DOHH2 (cell line): Measurements from ENCODE around the gene ALKAL2.

Experiments
- H3F3A ChIP-seq: fragments of 200-600 bp; sonication (generic), shearing (Covaris generic); 2 replicates; pipeline ENCODE4 v1.6.0; 2016; ENCODE audit warnings: antibody characterized with exemption, mild to moderate bottlenecking; ENCODE audit not compliant: control insufficient read depth, insufficient read depth
- H3K27ac ChIP-seq: fragments of 200-600 bp; sonication (generic); 2 replicates; pipeline ENCODE4 v1.5.1; 2014; ENCODE audit warnings: low read depth, mild to moderate bottlenecking, low read length, moderate library complexity
- H3K27me3 ChIP-seq: fragments of 200-600 bp; sonication (generic); 2 replicates; pipeline ENCODE4 v1.6.1; 2014; ENCODE audit warnings: mild to moderate bottlenecking, low read length, mixed read lengths; ENCODE audit not compliant: control insufficient read depth
- H3K36me3 ChIP-seq: fragments of 200-600 bp; sonication (generic); 2 replicates; pipeline ENCODE4 v1.6.1; 2014; ENCODE audit warnings: mild to moderate bottlenecking, low read length, moderate library complexity, mixed read lengths; ENCODE audit not compliant: control insufficient read depth
- H3K4me1 ChIP-seq: fragments of 200-600 bp; sonication (generic); 2 replicates; pipeline ENCODE4 v1.6.1; 2014; ENCODE audit warnings: mild to moderate bottlenecking, low read length, mixed read lengths; ENCODE audit not compliant: control insufficient read depth
- H3K4me2 ChIP-seq: fragments of 200-600 bp; sonication (generic); 2 replicates; pipeline ENCODE4 v1.6.0; 2014; ENCODE audit warnings: mild to moderate bottlenecking, low read length, moderate library complexity
- H3K4me3 ChIP-seq: fragments of 200-600 bp; sonication (generic); 2 replicates; pipeline ENCODE4 v1.5.1; 2014; ENCODE audit warnings: mild to moderate bottlenecking, low read length, mixed read lengths
- H3K79me2 ChIP-seq: fragments of 200-600 bp; sonication (generic); 2 replicates; pipeline ENCODE4 v1.6.1; 2014; ENCODE audit warnings: mild to moderate bottlenecking, low read length, mixed read lengths; ENCODE audit not compliant: control insufficient read depth
- H3K9me2 ChIP-seq: fragments of 200-600 bp; sonication (generic); replicated peaks from 2 replicates; pipeline ENCODE4 v1.6.1; 2014; ENCODE audit warnings: mild to moderate bottlenecking, low read length, mixed read lengths; ENCODE audit not compliant: control insufficient read depth
- H3K9me3 ChIP-seq: fragments of 200-600 bp; sonication (generic); 2 replicates; pipeline ENCODE4 v1.6.1; 2014; ENCODE audit warnings: antibody characterized with exemption, low read length, mixed read lengths; ENCODE audit not compliant: control insufficient read depth, insufficient read depth
- H4K20me1 ChIP-seq: fragments of 200-600 bp; sonication (generic); 2 replicates; pipeline ENCODE4 v1.6.0; 2014; ENCODE audit warnings: low read depth, mild to moderate bottlenecking, antibody characterized with exemption, low read length, moderate library complexity; ENCODE audit not compliant: control insufficient read depth, insufficient read depth
- EZH2phosphoT487 ChIP-seq: fragments of 200-600 bp; sonication (generic); IDR thresholded peaks from 2 replicates; pipeline ENCODE4 v1.6.1; 2017; ENCODE audit warnings: borderline replicate concordance, mild to moderate bottlenecking, antibody characterized with exemption, low read length, moderate library complexity, mixed read lengths
- TF ChIP-seq, protein P1 (sequence below): fragments of 200-600 bp; sonication (generic); IDR thresholded peaks from one replicate; pipeline ENCODE4 v1.5.1; 2014; ENCODE audit warnings: antibody characterized with exemption, mild to moderate bottlenecking, low read depth, low read length; ENCODE audit not compliant: poor library complexity, severe bottlenecking

The ALKAL2 gene

DNA sequence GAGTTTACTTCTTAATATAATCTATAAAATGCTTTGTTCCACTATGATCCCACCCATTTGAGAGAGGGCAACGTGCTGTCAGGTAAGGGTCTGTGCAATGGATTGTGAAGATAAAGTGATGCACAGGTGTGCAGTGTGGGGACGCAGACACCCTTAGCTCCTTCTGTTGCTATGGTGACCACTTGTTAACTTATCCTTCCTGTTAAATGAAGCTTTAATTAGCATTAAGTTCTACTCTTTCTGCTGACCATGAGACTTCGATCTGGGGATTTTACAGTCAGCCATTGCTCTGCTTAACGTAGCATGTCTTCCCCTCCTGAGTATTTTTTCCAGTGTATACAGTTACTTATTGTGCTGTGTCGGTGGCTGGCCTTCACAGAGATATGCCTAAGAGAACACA lies 23.1 kb upstream of the ALKAL2 start:
- Histone ChIP-seq H3K9me2 (no peaks in the 10 kb centered on the region), H4K20me1 (no peaks in the 10 kb centered on the region), H3K4me3 (no peak overlapping the region), H3K4me1 (no peaks in the 10 kb centered on the region), H3K9me3 (no peaks in the 10 kb centered on the region), H3K79me2 (no peaks in the 10 kb centered on the region), H3K27ac (no peak overlapping the region), H3K4me2 (no peak overlapping the region), H3K36me3 (no peaks in the 10 kb centered on the region), H3K27me3 (no peaks in the 10 kb centered on the region), H3F3A (no peaks in the 10 kb centered on the region)
- TF ChIP-seq, protein P1, sequence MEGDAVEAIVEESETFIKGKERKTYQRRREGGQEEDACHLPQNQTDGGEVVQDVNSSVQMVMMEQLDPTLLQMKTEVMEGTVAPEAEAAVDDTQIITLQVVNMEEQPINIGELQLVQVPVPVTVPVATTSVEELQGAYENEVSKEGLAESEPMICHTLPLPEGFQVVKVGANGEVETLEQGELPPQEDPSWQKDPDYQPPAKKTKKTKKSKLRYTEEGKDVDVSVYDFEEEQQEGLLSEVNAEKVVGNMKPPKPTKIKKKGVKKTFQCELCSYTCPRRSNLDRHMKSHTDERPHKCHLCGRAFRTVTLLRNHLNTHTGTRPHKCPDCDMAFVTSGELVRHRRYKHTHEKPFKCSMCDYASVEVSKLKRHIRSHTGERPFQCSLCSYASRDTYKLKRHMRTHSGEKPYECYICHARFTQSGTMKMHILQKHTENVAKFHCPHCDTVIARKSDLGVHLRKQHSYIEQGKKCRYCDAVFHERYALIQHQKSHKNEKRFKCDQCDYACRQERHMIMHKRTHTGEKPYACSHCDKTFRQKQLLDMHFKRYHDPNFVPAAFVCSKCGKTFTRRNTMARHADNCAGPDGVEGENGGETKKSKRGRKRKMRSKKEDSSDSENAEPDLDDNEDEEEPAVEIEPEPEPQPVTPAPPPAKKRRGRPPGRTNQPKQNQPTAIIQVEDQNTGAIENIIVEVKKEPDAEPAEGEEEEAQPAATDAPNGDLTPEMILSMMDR: no peak
- no peak for TF ChIP-seq EZH2phosphoT487

DNA sequence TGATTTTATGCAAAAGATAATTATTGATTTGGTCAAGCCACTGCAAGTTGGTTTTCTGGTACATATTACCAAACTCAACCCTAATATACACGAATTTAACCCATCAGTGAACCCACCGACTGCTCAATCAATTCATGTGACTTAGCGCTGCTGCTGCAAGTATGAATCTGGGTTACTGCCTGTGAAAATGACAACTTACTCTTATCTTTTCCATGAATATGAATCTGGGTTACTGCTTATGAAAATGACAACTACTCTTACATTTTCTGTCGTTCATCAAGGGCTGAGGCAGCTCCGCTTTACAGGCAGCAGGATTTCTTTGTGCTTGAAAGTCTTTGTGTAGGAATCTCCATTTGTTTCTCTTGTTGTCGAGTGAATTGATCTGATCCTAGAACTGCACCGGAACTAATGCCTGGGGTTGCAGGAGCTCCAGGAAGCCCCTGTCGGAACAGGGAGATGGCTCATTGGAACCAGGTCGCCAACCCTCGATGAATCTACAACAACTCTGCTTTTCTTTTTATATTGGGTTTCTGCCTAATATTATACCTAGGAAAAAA lies 22.1 kb upstream of the ALKAL2 start:
- H3K4me1 ChIP-seq: no peaks in the 10 kb centered on the region
- H3F3A ChIP-seq: no peaks in the 10 kb centered on the region
- no peaks in the 10 kb centered on the region for H3K36me3 ChIP-seq
- H3K27ac ChIP-seq: no peak overlapping the region
- H3K4me2 ChIP-seq: no peak overlapping the region
- no peaks in the 10 kb centered on the region for H3K9me3 ChIP-seq
- no peak overlapping the region for H3K4me3 ChIP-seq
- H3K9me2 ChIP-seq: no peaks in the 10 kb centered on the region
- H3K27me3 ChIP-seq: no peaks in the 10 kb centered on the region
- no peaks in the 10 kb centered on the region for H3K79me2 ChIP-seq
- TF ChIP-seq EZH2phosphoT487: no peak
- TF ChIP-seq, protein P1: no peak
- no peaks in the 10 kb centered on the region for H4K20me1 ChIP-seq

- H3K27ac ChIP-seq: no peak overlapping the region
- no peaks in the 10 kb centered on the region for H3K79me2 ChIP-seq
- H3K9me2 ChIP-seq: no peaks in the 10 kb centered on the region
- H4K20me1 ChIP-seq: no peaks in the 10 kb centered on the region
- H3K9me3 ChIP-seq: no peaks in the 10 kb centered on the region
- H3K4me3 ChIP-seq: no peak overlapping the region
- no peak for TF ChIP-seq EZH2phosphoT487
- TF ChIP-seq, protein P1: no peak
- peaks cover 2% of the 10 kb centered on the region; the same call in 1 of the 2 replicates for H3K4me1 ChIP-seq
- no peak overlapping the region for H3K4me2 ChIP-seq
- H3F3A ChIP-seq: no peaks in the 10 kb centered on the region
- no peaks in the 10 kb centered on the region for H3K27me3 ChIP-seq
- H3K36me3 ChIP-seq: no peaks in the 10 kb centered on the region
These were observed 21.5 kb upstream of the ALKAL2 start for GRCh38 chr2:309148-309953.
